HepG2 (cell line): Measurements from ENCODE around the gene DGAT2. TPM values are rescaled to one million over a fixed set of nuclear protein-coding genes. Genes with fewer than 3 reads are reported as not detected.
A peak's percentile ranks its signal among the peaks of the same experiment; 100 is the strongest.

Source experiments
- EP300 ChIP-seq, 3 experiments: sonication (generic) in 1 of 3; formaldehyde crosslinking in 1 of 3; IDR thresholded peaks; 2 replicates each; pipeline versions ENCODE4 v1.5.1 to v1.6.1; 2011 to 2020; ENCODE audit warnings: low read depth in 2 of 3, low read length in 2 of 3, borderline replicate concordance in 1 of 3, improper control_type of control experiment in 1 of 3, mild to moderate bottlenecking in 1 of 3, missing genetic modification reagents in 1 of 3, moderate library complexity in 1 of 3
- FOXA3 ChIP-seq: IDR thresholded peaks from 2 replicates; pipeline ENCODE4 v1.6.1; 2016; ENCODE audit warnings: missing genetic modification reagents, missing compliant biosample characterization
- KDM3A ChIP-seq: IDR thresholded peaks from 2 replicates; pipeline ENCODE4 v1.6.1; 2018; ENCODE audit warnings: low read depth, missing compliant biosample characterization
- ZBTB3 ChIP-seq: sonication (generic); formaldehyde crosslinking; IDR thresholded peaks from 2 replicates; pipeline ENCODE4 v1.4.0; 2020; ENCODE audit warnings: low read depth, mild to moderate bottlenecking, moderate library complexity, missing genetic modification reagents, borderline replicate concordance
- ZBTB40 ChIP-seq, 2 experiments: fragments of 450-650 bp in 1 of 2; sonication (generic) in 1 of 2; formaldehyde crosslinking in 1 of 2; IDR thresholded peaks; 2 replicates each; pipeline versions ENCODE4 v1.6.1 to v1.8.0; 2016 to 2022; ENCODE audit warnings: antibody characterized with exemption in 1 of 2, mild to moderate bottlenecking in 1 of 2, missing genetic modification reagents in 1 of 2
- ZNF121 ChIP-seq: sonication (generic); formaldehyde crosslinking; IDR thresholded peaks from 2 replicates; pipeline ENCODE4 v1.5.0; 2020; ENCODE audit warnings: mild to moderate bottlenecking, missing genetic modification reagents
- polyA plus RNA-seq, 8 experiments: library from polyadenylated mRNA; depleted of rRNA in 3 of 8; stranded (reverse) in 7 of 8; unstranded in 1 of 8; fragments of >200 nt; fragmentation: Illumina TruSeq in 4 of 8; extraction: Trizol in 4 of 8; gene quantifications; 2 replicates each; pipeline versions ENCODE4 v1.2.1 to v1.2.3, GENCODE V29; 2011 to 2016; ENCODE audit warnings: low read depth in 4 of 8, missing spikeins in 1 of 8, mixed read lengths in 1 of 8; ENCODE audit not compliant: insufficient read depth in 1 of 8
- total RNA-seq, 5 experiments: library from RNA; depleted of rRNA; stranded (reverse); fragments of >200 nt; fragmentation: Illumina TruSeq; extraction: Trizol; gene quantifications; 2 replicates each; pipeline ENCODE4 v1.2.3, GENCODE V29; 2016; ENCODE audit warnings: low read depth in 1 of 5
- TF ChIP-seq, protein P1 (sequence below): sonication (generic); formaldehyde crosslinking; IDR thresholded peaks from 2 replicates; pipeline ENCODE4 v1.4.0; 2020; ENCODE audit warnings: missing genetic modification reagents

DGAT2 gene
- total and polyA plus RNA-seq, 2 of the 13 experiments (the other 11 are each of a cell fraction or from before 2014, with no cell fraction given) = 39.0 to 65.6 TPM

GRCh38 chr11:75784085-75784478, 15.5 kb downstream of the DGAT2 start (continued):
- TF ChIP-seq, protein P1, sequence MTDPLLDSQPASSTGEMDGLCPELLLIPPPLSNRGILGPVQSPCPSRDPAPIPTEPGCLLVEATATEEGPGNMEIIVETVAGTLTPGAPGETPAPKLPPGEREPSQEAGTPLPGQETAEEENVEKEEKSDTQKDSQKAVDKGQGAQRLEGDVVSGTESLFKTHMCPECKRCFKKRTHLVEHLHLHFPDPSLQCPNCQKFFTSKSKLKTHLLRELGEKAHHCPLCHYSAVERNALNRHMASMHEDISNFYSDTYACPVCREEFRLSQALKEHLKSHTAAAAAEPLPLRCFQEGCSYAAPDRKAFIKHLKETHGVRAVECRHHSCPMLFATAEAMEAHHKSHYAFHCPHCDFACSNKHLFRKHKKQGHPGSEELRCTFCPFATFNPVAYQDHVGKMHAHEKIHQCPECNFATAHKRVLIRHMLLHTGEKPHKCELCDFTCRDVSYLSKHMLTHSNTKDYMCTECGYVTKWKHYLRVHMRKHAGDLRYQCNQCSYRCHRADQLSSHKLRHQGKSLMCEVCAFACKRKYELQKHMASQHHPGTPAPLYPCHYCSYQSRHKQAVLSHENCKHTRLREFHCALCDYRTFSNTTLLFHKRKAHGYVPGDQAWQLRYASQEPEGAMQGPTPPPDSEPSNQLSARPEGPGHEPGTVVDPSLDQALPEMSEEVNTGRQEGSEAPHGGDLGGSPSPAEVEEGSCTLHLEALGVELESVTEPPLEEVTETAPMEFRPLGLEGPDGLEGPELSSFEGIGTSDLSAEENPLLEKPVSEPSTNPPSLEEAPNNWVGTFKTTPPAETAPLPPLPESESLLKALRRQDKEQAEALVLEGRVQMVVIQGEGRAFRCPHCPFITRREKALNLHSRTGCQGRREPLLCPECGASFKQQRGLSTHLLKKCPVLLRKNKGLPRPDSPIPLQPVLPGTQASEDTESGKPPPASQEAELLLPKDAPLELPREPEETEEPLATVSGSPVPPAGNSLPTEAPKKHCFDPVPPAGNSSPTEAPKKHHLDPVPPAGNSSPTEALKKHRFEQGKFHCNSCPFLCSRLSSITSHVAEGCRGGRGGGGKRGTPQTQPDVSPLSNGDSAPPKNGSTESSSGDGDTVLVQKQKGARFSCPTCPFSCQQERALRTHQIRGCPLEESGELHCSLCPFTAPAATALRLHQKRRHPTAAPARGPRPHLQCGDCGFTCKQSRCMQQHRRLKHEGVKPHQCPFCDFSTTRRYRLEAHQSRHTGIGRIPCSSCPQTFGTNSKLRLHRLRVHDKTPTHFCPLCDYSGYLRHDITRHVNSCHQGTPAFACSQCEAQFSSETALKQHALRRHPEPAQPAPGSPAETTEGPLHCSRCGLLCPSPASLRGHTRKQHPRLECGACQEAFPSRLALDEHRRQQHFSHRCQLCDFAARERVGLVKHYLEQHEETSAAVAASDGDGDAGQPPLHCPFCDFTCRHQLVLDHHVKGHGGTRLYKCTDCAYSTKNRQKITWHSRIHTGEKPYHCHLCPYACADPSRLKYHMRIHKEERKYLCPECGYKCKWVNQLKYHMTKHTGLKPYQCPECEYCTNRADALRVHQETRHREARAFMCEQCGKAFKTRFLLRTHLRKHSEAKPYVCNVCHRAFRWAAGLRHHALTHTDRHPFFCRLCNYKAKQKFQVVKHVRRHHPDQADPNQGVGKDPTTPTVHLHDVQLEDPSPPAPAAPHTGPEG (CRISPR knock-in tag) = no peak
- TF ChIP-seq KDM3A (CRISPR knock-in tag) (no peak), ZNF121 (CRISPR knock-in tag) (0 out of 2 replicates have a peak, but pooled peaks have one; percentile 36), FOXA3 (CRISPR knock-in tag) (peak; percentile 88), ZBTB40 (IDR thresholded peaks at IDR 0.05) (no peak), ZBTB40 (CRISPR knock-in tag; IDR thresholded peaks at IDR 0.05) (no peak), EP300 (IDR thresholded peaks at IDR 0.05; ENCODE audit: low read depth in 2 of 2, low read length in 2 of 2) (peak; percentile 89 to 95; a peak in 2 of 4 replicates), EP300 (CRISPR knock-in tag; IDR thresholded peaks at IDR 0.05; ENCODE audit: borderline replicate concordance) (peak; percentile 81; the same call in 1 of the 2 replicates), ZBTB3 (CRISPR knock-in tag) (no peak)
